Bone marrow (tissue), 2 donors: ENCODE data around the gene KCNS1.
"Not testable (repeated sequence)": the region's sequence is repeated elsewhere in the genome, so short reads cannot be mapped to it uniquely, and the experiment has no call there.

Experiments
- DNase-seq, 2 donors: peaks; one replicate each; lab custom pipeline; 2025; lab: John Stamatoyannopoulos, UW

KCNS1 gene, protein sequence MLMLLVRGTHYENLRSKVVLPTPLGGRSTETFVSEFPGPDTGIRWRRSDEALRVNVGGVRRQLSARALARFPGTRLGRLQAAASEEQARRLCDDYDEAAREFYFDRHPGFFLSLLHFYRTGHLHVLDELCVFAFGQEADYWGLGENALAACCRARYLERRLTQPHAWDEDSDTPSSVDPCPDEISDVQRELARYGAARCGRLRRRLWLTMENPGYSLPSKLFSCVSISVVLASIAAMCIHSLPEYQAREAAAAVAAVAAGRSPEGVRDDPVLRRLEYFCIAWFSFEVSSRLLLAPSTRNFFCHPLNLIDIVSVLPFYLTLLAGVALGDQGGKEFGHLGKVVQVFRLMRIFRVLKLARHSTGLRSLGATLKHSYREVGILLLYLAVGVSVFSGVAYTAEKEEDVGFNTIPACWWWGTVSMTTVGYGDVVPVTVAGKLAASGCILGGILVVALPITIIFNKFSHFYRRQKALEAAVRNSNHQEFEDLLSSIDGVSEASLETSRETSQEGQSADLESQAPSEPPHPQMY

DNA sequence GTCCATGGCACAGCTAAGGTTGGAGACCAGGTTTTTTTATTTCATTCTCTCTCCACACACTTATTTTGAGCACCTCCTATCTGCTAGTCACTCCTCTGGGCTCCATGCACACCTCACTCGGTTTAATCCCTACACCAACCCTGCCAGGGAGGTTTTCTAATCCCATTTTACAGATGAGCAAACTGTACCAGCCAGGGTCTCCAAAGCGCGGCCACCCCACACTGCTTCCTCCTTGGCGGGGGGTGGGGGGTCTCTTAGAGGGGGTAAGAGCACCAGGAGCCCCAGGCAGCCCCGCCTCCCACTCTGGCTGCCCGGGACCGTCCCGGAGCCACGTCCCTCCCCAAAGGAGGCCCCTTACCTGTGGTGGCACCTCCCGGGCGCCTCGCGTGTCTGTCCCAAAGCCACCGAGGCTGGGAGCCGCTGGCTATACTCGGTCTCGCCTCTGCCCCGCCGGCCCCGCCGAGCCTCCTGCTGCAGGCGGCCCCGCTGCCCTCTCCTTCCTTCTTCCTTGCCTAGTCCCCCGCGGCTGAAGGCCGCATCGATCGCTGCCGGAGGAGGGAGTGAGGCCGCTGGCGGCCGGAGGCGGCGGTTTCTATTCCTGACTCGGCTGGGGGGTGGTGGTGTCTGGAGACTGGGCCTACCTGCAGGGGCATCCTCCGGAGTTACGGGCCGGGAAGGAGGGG lies at the start of gene KCNS1:
Gene KCNS1 (minus strand): TSS at position 565 of the 683 bp plus-strand sequence. CDS start 1,891 bp downstream, outside the sequence.
- no peak for DNase-seq

DNA sequence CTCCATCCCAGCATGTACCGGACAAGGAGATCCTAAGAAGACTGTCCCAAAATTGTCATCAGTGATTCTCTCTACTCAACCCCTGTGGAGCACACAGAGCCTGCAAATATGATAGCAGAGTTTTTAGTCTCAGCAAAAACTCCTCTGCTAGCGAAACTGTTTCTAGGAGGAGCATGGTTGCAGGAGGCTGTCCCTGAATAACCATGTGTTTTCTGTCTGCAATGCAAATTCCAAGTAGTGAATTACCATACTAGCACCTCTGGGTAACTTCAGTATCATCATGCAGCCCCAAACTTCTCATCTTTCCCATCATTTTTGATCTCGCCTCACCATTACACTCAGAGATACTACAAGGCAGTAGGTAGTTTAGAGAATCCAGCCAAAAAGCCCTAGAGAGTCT lies 48.1 kb upstream of the KCNS1 start:
- no peak for DNase-seq

DNA sequence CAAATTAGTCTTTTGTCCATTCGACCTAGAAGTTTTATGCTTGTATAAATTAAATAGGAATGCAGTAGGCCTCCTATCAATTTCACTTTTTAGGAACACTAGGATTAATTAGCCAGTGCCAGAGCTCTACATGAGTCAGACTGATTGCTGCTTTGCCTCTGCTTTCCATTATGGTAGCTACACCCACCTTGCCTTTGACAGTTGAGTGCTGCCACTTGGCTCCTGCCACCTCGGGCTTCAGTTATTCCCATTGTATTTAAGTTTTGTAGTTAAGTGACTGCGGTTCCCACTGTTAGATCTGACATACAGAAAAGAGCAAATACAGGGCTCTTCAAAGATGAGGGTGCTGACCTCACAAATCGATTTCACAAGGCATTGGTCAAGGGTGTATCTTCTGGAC lies 39.9 kb upstream of the KCNS1 start:
- DNase-seq: no peak

DNA sequence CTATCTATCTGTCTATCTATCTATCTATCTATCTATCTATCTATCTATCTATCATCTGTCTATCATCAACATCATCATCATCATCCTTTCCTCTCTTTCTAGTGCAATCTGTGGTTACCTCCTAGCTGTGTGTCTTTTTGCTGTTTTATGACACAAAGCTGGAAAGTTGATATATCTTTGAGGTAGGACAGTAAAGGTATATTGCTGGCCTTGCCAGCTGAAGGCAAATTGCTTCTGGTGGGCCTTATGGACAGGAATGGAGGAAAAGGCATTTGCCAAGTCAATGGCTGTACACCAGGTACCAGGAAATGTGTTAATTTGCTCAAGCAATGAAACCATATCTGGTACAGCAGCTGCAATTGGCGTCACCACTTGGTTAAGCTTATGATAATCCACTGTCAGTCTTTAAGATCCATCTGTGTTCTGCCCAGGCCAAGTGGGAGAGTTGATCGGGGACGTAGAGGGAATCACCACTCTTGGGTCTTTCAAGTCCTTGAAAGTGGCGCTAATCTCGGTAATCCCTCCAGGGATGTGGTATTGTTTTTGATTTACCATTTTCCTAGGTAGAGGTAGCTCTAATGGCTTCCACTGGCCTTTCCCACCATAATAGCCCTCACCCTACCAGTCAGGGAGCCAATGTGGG lies 38.9 kb upstream of the KCNS1 start:
- not testable (repeated sequence) for DNase-seq

DNA sequence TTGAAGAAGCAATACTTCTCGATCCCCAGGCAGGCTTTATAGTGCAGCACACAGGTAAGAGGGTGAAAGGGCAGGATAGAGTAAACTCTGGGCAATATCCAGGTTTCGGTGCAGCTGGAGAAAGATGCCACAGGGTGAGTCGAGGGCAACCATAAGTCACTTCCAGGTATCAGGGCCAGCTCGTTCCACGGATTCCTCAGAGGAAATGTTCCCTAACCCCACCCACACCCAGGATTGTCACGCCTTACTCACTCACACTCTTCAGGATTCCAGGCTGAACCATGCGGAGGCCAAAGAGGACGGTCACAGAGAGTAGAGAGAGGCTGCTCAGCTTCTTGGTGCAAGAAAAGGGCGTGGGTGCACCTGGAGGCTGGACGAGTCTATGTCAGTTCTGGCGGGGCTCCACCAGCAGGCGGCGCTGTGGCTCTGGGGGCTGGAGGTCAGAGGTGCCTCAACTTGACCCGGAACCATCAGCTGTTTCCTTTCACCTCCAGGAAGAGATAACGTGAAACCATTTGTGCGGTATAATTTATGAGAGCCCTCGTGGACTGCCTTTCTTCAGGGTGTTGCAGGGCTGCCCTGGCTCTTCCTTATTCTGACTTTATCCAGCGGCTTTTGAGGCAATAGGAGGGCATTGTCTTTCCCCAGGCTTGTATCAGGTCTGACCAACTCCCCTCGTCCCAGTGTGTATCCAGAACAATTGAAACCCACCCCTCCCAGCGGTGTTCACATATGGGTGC lies 37.8 kb upstream of the KCNS1 start:
- DNase-seq: peak in 1 of 2 donors; percentile 41

DNA sequence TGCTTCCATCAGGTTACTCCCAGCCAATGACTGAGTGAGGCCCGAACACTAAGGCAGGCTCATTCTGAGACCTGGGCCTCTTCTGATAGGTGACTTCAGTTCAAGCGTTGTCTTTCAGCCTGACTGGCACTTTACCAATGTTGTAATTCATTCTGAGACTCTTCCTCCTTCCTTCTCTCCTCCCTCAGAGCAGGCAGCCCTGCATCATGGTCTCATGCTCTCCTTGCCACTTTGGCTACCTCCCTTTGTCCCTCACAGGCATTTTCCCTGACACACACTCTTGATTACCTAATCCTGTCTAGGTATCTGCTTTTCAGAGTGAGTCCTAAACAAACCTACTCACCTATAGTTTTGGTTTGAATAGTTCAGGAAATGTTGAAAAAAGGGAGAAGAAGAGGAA lies 36.0 kb upstream of the KCNS1 start:
- no peak for DNase-seq

DNA sequence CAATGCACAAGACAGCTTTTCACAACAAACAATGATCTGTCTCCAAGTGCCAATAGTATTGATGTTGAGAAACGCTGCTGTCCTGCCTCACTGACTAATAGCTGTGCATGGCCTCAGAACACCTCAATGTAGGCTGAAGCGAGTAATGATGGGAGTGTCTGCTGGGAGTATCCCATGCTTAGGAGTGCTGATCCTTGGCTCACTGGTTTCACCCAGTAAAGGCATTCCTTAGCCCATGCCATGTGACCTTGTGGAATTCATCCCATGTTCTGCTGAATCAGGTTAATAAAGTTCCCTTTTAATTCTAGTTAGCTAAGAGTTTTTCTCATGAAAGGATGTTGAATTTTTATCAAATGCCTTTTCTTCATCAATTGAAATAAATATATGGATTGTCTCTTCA lies 27.2 kb upstream of the KCNS1 start:
- DNase-seq: no peak

DNA sequence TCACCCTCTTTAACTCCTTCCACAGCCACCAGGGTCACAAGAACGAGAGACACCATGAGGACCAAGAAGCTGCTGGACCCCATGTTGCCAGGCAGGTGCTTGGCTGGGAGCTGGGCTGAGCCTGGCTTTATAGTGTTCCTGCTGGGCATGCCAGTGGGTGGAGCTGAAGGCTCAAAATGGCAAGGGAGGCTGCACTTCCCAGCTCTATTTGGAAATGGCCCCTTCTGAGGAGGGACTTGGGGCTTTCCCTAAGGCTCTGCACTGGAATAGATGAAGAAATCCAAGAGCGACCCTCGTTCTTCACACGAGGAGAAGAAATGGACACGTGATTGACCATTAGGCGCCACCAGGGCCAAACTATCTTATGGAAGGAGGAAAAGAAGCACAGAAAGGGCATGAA lies 23.4 kb upstream of the KCNS1 start, which contains the start of gene WFDC12:
Gene WFDC12 (minus strand): TSS at position 101 of the 400 bp plus-strand sequence. CDS start 18 bp downstream, at position 83.
- DNase-seq: no peak

DNA sequence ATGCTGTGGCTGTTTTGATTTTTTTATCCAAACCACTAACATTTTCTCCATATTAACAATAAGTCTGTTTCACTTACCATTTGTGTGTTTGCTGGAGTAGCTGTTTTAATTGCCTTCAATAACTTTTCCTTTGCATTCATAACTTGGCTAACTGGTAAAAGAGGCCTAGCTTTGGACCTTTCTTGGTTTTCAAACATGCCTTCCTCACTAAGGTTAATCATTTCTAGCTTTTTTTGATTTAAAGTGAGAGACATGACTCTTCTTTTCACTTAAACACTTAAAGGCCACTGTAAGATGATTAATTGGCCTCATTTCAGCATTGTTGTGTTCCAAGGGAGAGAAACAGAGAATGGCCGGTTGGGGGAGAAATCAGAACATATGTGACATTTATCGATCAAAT lies 20.5 kb upstream of the KCNS1 start:
- no peak for DNase-seq

DNA sequence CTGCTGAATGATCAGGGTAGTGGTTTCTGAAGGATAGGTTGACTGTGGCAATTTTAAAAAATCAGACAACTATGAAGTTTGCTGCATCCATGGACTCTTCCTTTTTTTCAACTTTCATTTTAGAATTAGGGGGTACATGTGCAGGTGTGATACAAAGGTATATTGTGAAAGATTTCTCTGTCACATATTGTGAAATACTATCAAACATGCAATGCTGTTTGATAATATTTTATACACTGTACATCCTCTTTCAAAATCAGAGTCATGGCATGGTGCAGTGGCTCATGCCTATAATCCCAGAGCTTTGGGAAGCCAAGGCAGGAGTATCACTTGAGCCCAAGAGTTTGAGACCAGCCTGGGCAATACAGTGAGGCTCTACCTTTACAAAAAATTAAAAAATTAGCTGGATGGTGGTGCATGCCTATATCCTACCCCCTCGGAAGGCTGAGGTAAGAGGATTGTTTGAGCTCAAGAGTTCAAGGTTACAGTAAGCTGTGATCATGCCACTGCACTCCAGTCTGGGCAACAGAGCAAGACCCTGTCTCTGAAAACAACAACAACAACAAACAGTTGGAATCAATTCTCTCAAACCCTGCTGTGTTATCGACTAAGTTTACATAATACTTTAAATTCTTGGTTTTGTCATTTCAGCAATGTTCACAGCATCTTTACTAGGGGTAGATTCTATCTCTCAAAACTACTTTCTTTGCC lies 18.8 kb upstream of the KCNS1 start:
- DNase-seq: no peak

DNA sequence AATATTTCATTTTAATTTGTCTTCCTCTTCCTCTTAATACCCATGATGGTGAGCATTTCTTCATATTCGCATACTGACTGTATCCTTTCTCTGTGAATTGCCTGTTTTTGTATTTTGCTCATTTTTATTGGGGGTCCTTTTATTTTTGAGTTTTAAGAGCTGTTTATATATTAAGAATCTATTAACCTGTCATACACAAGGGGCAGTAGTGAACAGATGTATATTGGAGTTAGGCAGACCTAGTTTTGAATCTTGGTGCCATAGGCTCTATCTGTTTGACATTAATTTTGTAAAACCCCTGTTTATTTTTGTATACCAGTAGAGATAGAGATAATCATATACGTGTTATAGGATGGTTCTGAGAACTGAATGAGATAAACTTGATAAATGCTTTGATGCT lies 17.1 kb upstream of the KCNS1 start:
- no peak for DNase-seq

DNA sequence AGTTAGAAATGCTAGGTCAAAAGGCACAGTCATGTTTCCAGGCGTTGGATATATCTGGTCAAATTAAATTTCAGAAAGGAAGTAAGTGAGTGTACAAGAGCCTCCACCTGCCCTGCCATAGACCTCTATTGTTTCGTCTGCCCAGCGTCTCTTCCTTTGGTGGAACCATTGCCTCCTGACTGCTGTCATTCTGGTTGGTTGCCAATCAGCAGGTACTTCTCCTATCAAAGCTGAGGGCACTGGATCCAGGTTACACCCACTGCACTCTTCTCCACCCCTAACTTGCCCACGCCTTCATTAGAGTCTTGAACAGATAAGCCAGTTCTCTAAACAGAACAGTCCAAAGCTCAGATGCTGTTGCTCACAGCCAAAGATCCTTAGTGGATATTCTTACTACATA lies 16.7 kb upstream of the KCNS1 start:
- no peak for DNase-seq

DNA sequence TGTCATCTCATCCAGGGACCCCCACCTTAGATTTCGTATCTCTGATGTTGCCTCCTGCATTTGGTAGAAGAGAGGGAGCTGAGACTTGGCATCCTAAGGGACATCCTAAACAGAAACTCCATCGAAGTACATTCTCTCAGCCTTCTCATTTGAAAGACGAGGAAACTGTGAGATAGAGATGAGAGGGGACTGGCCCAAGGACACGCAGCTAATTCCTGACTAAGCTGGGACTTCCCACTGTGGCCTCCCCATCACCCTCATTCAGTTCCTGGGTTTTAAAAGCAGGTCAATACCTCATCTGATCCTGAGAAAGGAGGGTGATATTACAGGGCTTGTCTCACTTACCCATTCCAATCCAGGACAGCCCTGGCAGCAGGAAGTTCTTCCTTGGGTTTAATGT lies 14.9 kb upstream of the KCNS1 start:
- no peak for DNase-seq

DNA sequence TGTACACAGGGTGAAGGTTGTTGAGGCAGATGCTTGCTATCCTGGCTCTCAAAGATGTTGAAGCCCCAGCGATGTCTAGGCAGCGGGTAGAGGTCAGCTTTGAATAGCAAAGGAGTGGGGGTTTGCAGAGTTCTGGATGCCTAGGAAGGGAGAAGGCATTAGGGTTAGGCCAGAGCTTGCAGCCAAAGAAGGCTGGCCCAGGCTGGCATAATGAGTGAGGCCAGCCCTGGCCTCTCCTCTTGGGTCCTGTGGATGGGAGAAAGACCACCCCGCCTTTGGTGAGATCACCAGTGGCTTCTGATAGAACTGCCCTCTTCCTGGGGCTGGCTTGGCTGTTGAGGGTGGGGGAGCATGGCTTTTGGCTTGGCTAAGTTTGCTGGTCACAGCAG lies 14.5 kb upstream of the KCNS1 start:
- DNase-seq: no peak

DNA sequence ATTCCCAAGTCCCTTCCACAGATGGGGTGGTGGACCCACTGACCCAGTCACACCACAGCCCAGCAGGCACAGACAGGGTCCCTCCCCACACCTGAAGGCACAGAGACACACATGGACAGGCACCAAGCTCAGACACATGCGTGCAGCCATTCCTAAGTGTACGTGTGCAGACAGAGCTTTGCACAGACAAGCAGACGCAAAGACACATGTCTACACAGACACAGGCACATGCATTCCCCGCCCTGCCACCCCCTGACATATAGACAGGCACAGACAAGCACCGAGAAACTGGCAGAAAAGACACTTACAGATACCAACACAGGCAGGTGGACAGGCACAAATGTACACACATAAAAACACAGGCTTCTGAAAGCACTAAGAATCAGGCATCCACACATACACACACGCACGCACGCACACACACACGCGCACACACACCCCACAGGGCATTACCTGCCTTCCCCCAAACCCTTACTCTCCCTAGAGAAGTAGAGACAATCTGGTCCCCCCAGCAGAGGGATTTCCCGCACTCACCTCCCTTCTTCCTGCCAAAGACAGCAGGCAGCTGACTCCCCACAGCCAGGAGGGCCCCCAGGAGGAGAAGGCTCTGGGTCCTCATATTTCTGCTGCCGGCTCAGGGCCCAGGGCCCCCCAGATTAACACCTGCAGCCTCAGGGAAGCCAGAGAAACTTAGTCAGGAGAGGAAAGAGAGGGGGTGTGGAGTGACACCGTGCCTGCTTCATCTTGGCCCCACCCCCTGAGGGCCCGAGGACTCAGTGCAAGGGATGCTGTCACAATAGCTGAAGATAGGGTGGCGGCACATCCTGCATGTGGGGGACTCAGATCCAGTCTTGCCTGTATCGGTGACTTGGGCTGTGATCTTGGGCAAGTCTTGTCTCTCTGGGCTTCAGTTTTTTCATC lies 13.8 kb upstream of the KCNS1 start, which contains the start of gene WFDC5:
Gene WFDC5 (minus strand): TSS at position 710 of the 921 bp plus-strand sequence. CDS start 91 bp downstream, at position 619.
- no peak for DNase-seq

DNA sequence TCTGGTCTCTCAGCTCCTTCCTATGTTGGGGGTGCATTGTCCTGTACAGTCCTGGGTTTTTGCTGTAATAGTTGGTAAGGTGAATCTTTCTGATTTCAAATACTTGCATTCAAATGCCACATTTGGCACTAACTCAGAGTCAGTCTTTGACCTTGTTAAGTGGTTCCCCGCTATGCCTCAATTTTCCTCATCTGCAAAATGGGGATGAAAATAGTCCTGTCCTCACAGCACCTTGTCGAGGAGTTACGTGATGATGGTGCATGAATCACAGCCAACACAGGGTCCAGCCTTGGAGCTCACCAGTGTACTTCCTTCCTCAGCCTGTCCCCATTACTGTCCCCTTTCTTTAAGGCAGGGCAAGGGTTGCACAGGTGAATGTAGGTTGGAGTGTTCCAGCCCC lies 12.9 kb upstream of the KCNS1 start:
- no peak for DNase-seq

DNA sequence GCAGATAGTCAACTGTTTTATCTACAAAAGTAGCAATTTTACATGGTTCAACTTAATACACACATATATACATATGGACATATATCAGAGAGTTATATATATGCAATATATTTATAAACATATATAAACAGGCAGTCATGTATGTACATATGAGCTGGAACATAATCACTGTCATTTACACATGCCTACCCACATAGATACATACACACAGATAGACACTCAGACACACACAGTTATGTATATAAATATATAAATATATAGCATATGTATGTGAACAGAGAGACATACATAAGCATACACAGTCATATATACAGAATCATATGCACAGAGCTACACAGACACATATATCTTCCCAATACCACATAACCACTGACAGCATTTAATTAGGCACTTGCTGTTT lies 11.8 kb upstream of the KCNS1 start:
- no peak for DNase-seq

DNA sequence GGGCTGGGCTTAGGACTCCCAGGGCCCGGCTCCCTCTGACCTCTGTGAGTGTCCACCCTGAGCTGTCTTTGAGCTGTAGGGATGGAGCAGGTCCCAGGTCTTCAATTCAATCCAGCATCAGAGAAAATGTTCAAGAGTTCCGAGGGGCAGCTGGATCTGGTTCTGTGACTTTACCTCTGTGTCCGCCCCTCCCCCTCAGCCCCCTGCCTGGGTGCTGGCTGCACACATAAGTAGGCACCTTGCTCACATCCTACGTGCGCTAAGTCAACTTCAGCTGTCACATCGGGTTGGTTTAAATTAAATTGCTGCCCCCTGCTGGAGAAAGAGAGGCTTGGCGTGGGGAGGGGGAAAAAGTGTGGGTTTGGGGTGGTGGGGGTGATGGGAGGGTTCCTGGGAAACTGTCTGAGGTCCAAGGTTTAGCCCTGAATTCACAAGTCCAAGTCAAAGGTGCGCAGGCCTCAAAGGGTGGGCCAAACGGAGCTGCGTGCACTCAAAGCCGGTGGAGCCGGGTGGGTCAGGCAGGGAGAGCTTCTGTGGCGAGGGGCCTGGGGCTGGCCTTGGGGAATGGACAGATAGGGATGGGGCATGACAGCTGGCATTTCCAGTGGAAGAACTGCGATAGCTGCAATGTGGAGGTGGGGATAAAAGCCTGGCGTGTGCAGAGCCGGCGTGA lies 11.0 kb upstream of the KCNS1 start:
- no peak for DNase-seq

DNA sequence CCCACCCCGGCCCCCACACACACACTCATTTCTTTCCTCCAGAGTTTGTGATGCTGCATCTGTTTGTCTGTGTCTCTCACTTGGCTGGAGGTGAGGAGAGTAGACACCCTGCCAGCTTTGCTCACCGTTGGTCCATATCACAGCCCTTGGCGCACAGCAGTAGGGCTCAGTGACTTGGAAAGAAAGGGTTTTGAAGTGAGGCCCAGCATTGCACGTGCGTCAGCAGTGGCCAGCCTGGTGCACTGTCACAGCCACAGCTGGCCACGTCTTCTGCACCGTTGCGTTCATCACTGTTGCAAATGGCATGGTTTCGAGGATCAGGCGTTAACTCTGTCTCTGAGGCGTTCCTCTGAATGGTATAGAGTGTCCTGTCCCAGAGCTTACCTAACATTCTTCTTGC lies 10.4 kb upstream of the KCNS1 start:
- DNase-seq: no peak

DNA sequence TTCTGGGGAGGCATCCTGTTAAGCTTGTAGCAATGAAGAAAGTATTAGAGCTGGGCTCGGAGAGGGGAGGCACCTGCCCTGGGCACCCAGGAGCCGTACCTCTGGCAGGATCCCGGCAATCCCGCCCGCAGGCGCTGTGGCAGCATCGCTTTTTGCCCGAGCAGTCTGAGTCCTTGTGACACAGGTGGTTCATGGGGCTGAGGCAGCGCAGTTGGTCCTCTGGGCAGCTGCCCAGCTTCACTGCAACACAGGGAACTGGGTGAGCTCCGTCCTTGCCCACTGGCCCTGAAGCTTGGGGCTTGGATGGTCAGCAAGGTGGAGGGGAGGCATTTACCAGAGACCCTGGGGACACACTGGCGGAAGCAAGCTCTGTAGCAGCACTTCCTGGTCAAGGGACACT lies 9.4 kb upstream of the KCNS1 start:
- no peak for DNase-seq
